Measurements from ENCODE around the gene NFILZ.

GRCh38 chr19:8642561-8642960 lies 12.1 kb downstream of the NFILZ start:
- TF ChIP-seq CTCF (IDR thresholded peaks at IDR 0.05; ENCODE audit: low read depth, low read length) (no peak), EZH2phosphoT487 (IDR thresholded peaks at IDR 0.05; ENCODE audit: low read depth) (no peak)
